ENCODE results near the gene NADK2.

The NADK2 gene

GRCh38 chr5:36252722-36253365, 11.1 kb upstream of the NADK2 start:
- no peak for DNase-seq (ENCODE audit: extremely low spot score)
- ChIA-PET POLR2A (interaction anchor here (2.8 kb wide), 1 partner anchor 11 kb away, joined by 19 read pairs; the partner anchor contains the start of gene NADK2), CTCF (interaction anchor here (1.5 kb wide), 1 partner anchor 11 kb away, joined by 6 read pairs; the partner anchor contains the start of gene NADK2)
- TF ChIP-seq BHLHE40 (IDR thresholded peaks at IDR 0.05; ENCODE audit: borderline replicate concordance): no peak
- no peak for TF ChIP-seq LEF1 (IDR thresholded peaks at IDR 0.05; ENCODE audit: borderline replicate concordance)
- TF ChIP-seq HDGF (IDR thresholded peaks at IDR 0.05; ENCODE audit: borderline replicate concordance): no peak
- TF ChIP-seq ELF4 (IDR thresholded peaks at IDR 0.05): no peak

- ChIA-PET POLR2A (interaction anchor here (2.8 kb wide), 1 partner anchor 9 kb away, joined by 19 read pairs; the partner anchor contains the start of gene NADK2), CTCF (interaction anchor here (0.6 to 2.2 kb wide), 3 partner anchors 10 to 20 kb away, joined by 3 to 9 read pairs (median 4); partner anchors contain the start of gene NADK2)
- no peak for DNase-seq (ENCODE audit: extremely low spot score)
- TF ChIP-seq LEF1 (IDR thresholded peaks at IDR 0.05; ENCODE audit: borderline replicate concordance) (no peak), ZNF384 (IDR thresholded peaks at IDR 0.05) (no peak), PKNOX1 (IDR thresholded peaks at IDR 0.05) (peak; percentile 72), ARNT (IDR thresholded peaks at IDR 0.05) (no peak)
These were observed 9.5 kb upstream of the NADK2 start for GRCh38 chr5:36251218-36251617.

- POLR2A ChIA-PET: no interaction called here
- CTCF ChIA-PET: interaction anchor here (1.5 to 2.2 kb wide), 2 partner anchors 9 to 15 kb away, joined by 4 to 9 read pairs; partner anchors contain the start of gene NADK2
- TF ChIP-seq FOXA1 (IDR thresholded peaks at IDR 0.05) (no peak), SP1 (IDR thresholded peaks at IDR 0.05) (no peak), LEF1 (IDR thresholded peaks at IDR 0.05; ENCODE audit: borderline replicate concordance) (no peak), ARNT (IDR thresholded peaks at IDR 0.05) (no peak)
- DNase-seq (ENCODE audit: extremely low spot score): no peak
These were observed 8.7 kb upstream of the NADK2 start for GRCh38 chr5:36250427-36250826.

- CTCF ChIA-PET: no interaction called here
- no peak for DNase-seq (ENCODE audit: extremely low spot score)
- TF ChIP-seq L3MBTL2 (conservative IDR thresholded peaks at IDR 0.05): no peak
- TF ChIP-seq ZNF384 (IDR thresholded peaks at IDR 0.05): no peak
- no peak for TF ChIP-seq PKNOX1 (IDR thresholded peaks at IDR 0.05)
- no peak for TF ChIP-seq TARDBP (IDR thresholded peaks at IDR 0.05)
- no peak for TF ChIP-seq ELF4 (IDR thresholded peaks at IDR 0.05)
- TF ChIP-seq SP1 (IDR thresholded peaks at IDR 0.05): no peak
- no peak for TF ChIP-seq FOXA1 (IDR thresholded peaks at IDR 0.05)
- POLR2A ChIA-PET: no interaction called here
These were observed 4.5 kb upstream of the NADK2 start for GRCh38 chr5:36246036-36246800.

- TF ChIP-seq L3MBTL2 (conservative IDR thresholded peaks at IDR 0.05) (no peak), HDGF (IDR thresholded peaks at IDR 0.05; ENCODE audit: borderline replicate concordance) (no peak), SP1 (IDR thresholded peaks at IDR 0.05) (no peak), ARNT (IDR thresholded peaks at IDR 0.05) (no peak), TARDBP (IDR thresholded peaks at IDR 0.05) (no peak), FOXM1 (IDR thresholded peaks at IDR 0.05; ENCODE audit: borderline replicate concordance) (no peak), NFRKB (IDR thresholded peaks at IDR 0.05) (no peak), LEF1 (IDR thresholded peaks at IDR 0.05; ENCODE audit: borderline replicate concordance) (no peak), CTBP1 (IDR thresholded peaks at IDR 0.05; ENCODE audit: borderline replicate concordance) (no peak), FOXK2 (IDR thresholded peaks at IDR 0.05) (no peak), SUZ12 (IDR thresholded peaks at IDR 0.05) (no peak), ELF4 (IDR thresholded peaks at IDR 0.05) (no peak), ZNF384 (IDR thresholded peaks at IDR 0.05) (no peak), BHLHE40 (IDR thresholded peaks at IDR 0.05; ENCODE audit: borderline replicate concordance) (no peak), PKNOX1 (IDR thresholded peaks at IDR 0.05) (no peak)
- DNase-seq (ENCODE audit: extremely low spot score): no peak
- ChIA-PET POLR2A (interaction anchor here (1.5 kb wide), 1 partner anchor 16 kb away, joined by 3 read pairs; no protein-coding TSS in a partner anchor), CTCF (no interaction called here)
These were observed 2.4 kb upstream of the NADK2 start for GRCh38 chr5:36244076-36244475.

- ChIA-PET POLR2A (interaction anchor here (1.5 kb wide), 1 partner anchor 15 kb away, joined by 3 read pairs; no protein-coding TSS in a partner anchor), CTCF (no interaction called here)
- no peak for TF ChIP-seq TARDBP (IDR thresholded peaks at IDR 0.05)
- TF ChIP-seq PKNOX1 (IDR thresholded peaks at IDR 0.05): no peak
- no peak for TF ChIP-seq HDGF (IDR thresholded peaks at IDR 0.05; ENCODE audit: borderline replicate concordance)
- TF ChIP-seq NFRKB (IDR thresholded peaks at IDR 0.05): no peak
- TF ChIP-seq ZNF384 (IDR thresholded peaks at IDR 0.05): no peak
- no peak for TF ChIP-seq ELF4 (IDR thresholded peaks at IDR 0.05)
- no peak for TF ChIP-seq FOXM1 (IDR thresholded peaks at IDR 0.05; ENCODE audit: borderline replicate concordance)
- TF ChIP-seq BHLHE40 (IDR thresholded peaks at IDR 0.05; ENCODE audit: borderline replicate concordance): no peak
- no peak for TF ChIP-seq CTBP1 (IDR thresholded peaks at IDR 0.05; ENCODE audit: borderline replicate concordance)
- no peak for TF ChIP-seq FOXK2 (IDR thresholded peaks at IDR 0.05)
- no peak for TF ChIP-seq LEF1 (IDR thresholded peaks at IDR 0.05; ENCODE audit: borderline replicate concordance)
- TF ChIP-seq SUZ12 (IDR thresholded peaks at IDR 0.05): no peak
- no peak for TF ChIP-seq ARNT (IDR thresholded peaks at IDR 0.05)
- no peak for TF ChIP-seq L3MBTL2 (conservative IDR thresholded peaks at IDR 0.05)
- no peak for DNase-seq (ENCODE audit: extremely low spot score)
These were observed 1.9 kb upstream of the NADK2 start for GRCh38 chr5:36243653-36244052.
